Right lobe of liver (tissue), 4 donors: Measurements from ENCODE around the gene TBC1D1.

Source experiments
- CTCF ChIP-seq, 4 donors: fragments of 200-600 bp in 3 of 4; fragments of 450-650 bp in 1 of 4; IDR thresholded peaks; one replicate each; pipeline versions ENCODE4 v1.5.1 to v1.8.0; 2016 to 2022; ENCODE audit warnings: antibody characterized with exemption in 4 of 4, mild to moderate bottlenecking in 2 of 4
- POLR2A ChIP-seq: fragments of 450-650 bp; IDR thresholded peaks from one replicate; pipeline ENCODE4 v1.6.1; 2017; ENCODE audit warnings: antibody characterized with exemption, mild to moderate bottlenecking
- donor health status: DM: no; HTN: no; CAD: no.
- donor health status: DM: no; HTN: no; CAD: no.
- donor health status: DM: no; HTN: yes; CAD: no.

GRCh38 chr4:38065900-38066299 is 175.0 kb downstream of the TBC1D1 start:
- TF ChIP-seq POLR2A = no peak
- no peak for TF ChIP-seq CTCF (IDR thresholded peaks at IDR 0.05)
